Hematopoietic multipotent progenitor cell treated with erythropoietin and hydrocortisone succinate and interleukin-3 and kit ligand, for 4 days (in vitro differentiated cells): ENCODE data around the gene ADD1.

Experiments
- DNase-seq: peaks from one replicate; pipeline ENCODE4 v3.0.0-alpha.2; 2015

ADD1 gene

DNA sequence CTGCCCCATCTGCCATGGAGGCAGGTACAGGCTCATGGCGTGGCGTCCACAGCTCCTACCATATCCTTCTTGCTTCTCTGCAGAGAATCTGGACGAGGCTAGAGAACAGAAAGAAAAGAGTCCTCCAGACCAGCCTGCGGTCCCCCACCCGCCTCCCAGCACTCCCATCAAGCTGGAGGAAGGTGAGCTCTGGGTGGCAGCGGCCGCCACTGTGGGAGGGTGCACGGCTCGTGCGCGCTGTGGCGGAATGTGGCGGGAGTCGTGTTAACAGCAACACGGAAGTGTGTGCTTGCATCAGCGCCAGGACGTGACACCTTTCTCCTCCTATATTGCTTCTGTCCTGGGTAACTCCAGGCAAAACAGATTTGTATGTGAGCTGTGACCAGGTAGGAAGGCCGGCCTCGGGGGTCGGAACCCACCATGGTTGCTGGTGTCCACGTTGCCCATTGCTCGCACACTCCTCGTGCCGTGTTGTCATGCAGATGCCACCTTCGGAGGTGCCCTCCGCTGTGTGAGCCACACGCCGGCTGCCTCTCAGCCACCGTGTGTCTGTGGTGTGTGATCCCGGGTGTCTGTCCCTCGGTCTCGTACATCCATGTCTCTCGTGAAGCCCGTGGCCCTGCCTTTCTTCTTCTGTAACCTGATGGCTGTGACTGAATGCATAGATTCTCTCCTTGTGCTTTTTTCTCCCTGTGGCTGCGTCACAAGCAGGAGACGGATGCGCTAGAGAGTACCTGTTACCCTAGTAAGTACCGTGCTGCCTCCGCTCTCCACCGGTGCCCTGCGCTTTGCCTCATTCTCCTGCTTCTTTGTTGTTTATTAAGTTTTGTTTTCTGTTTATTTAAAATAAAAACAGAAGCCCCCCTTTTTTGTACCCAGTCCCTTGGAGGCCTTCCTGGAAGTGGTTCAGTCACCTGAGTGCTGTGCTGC is 82.6 kb downstream of the ADD1 start:
- no peak for DNase-seq

DNA sequence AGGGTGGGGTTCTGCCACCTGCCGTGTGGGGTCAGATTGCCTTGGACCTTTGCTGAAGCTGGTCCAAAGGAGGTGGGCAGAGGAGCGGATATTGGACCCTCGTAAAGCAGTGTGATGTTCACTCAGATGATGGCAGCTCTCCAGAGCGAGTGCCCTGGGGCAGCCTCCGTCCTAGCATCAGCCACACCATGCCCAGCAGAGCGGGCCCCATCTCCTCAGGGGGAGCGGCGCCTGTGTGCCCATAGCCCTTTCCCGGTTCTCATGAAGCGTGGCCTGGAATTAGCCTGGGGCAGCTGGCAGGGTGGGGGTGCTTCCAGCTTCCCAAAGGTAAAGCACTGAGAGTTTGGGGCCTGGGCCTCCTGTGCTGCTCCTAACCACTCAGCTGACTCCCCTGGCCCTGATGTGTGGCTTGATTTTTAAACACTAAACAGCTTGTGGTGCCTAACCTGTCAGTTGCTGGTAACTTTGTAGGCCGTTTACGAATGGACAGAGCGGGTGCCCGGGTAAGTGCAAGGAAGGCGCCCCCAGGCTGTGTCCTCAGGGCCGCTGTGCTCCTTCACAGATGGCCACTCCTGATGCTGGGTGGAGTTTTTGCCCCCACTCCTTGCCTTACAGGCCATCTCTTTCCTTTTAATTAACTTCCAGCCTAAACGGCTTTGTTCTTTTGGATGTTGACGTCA is 83.5 kb downstream of the ADD1 start:
- DNase-seq: no peak

GRCh38 chr4:2927696-2928075 is 84.0 kb downstream of the ADD1 start:
- no peak for DNase-seq

DNA sequence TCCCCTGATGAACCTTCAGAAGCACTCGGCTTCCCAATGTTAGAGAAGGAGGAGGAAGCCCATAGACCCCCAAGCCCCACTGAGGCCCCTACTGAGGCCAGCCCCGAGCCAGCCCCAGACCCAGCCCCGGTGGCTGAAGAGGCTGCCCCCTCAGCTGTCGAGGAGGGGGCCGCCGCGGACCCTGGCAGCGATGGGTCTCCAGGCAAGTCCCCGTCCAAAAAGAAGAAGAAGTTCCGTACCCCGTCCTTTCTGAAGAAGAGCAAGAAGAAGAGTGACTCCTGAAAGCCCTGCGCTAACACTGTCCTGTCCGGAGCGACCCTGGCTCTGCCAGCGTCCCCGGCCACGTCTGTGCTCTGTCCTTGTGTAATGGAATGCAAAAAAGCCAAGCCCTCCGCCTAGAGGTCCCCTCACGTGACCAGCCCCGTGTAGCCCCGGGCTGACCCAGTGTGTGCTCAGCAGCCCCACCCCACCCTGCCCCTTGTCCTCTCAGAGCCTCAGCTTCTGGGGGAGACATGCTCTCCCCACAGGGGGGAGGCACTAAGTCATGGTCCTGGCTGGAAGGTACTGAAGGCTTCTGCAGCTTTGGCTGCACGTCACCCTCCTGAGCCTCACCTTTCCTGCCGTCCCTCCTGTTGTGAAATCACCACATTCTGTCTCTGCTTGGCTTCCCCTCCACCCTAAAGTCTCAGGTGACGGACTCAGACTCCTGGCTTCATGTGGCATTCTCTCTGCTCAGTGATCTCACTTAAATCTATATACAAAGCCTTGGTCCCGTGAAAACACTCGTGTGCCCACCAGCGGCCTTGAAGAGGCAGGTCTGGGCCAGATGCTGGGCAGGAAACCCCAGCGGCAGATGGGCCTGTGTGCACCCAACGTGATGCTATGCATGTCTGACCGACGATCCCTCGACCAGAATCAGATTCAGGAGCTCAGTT is 84.9 kb downstream of the ADD1 start:
- DNase-seq: no peak

DNA sequence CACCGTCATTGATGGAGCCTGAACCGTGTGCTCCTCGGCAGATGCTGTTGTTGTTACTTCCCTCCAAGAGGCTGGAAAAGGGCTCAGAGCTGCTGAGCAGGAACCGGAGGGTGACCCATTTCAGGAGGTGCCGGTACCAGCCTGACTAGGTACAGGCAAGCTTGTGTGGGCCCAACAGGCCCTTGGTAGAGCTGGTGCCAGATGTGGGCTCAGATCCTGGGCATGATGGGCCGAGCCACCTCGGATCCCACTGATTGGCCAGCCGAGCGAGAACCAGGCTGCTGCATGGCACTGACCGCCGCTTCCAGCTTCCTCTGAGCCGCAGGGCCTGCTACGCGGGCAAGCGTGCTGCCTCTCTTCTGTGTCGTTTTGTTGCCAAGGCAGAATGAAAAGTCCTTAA is 85.8 kb downstream of the ADD1 start:
- no peak for DNase-seq

GRCh38 chr4:2930135-2930757 is 86.6 kb downstream of the ADD1 start:
- no peak for DNase-seq

- DNase-seq: no peak
Observed at GRCh38 chr4:2930758-2931511, 87.3 kb downstream of the ADD1 start.

- DNase-seq: peak; percentile 86
Observed at GRCh38 chr4:2931512-2932301, 88.1 kb downstream of the ADD1 start.

DNA sequence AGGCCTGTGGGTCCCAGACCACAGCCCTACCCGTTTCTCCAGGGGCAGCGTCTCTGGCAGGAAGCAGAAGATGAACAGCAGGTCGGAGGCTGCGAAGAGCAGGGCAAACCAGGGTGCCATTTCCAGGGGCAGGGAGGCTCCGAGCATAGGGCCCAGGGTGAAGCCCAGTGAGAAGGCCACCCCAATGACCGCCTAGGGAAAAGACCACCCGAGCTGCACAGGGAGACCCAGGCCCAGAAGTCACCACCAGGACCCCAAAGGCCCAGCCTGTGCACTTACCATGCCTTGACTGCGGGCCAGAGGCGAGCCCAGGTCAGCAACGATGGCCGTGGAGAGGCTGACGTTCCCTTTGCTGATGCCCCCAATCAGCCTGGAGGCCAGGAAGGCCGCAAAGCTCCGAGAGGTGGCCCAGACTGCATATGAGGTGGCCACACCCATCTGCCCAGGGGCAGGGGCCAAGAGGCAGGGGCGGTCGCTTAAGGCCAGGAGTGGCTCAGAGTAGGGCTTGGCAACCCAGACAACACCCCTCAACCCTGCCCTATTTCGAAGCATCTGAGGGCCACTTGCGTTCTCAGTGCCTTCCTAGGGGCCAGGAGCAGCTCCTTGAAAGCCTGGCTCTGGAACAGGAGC is 88.8 kb downstream of the ADD1 start:
- peak; percentile 39 for DNase-seq

DNA sequence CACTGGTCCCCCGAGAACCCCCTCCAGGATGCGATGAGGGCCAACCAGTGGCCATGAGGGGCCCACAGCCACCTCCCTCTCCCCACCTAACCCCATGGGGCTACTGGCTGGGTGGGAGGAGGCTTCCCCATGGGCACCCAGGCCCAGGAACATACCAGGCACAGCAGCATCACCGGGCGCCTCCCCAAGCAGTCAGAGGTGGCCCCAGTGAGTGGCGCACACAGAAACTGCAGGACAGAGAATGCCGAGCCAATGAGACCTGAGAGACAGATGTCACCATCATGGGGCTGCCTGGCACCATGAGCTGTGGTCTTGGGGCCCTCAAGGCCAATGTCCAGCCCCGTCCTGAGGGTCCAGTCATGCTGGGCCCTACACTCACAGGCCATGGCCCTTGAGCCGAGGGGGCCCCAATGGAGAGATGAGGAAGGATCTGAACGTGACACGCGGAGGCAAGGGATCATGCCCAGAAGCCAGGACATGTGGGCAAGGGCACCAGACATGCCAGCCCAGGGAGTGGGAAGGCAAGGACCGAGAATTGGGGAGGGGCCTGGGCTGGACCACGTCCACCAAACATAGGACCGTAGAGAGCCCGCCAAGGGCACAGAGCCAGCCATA is 89.4 kb downstream of the ADD1 start:
- DNase-seq: peak; percentile 45

- DNase-seq: no peak
Observed at GRCh38 chr4:2933566-2934076, 90.0 kb downstream of the ADD1 start.

DNA sequence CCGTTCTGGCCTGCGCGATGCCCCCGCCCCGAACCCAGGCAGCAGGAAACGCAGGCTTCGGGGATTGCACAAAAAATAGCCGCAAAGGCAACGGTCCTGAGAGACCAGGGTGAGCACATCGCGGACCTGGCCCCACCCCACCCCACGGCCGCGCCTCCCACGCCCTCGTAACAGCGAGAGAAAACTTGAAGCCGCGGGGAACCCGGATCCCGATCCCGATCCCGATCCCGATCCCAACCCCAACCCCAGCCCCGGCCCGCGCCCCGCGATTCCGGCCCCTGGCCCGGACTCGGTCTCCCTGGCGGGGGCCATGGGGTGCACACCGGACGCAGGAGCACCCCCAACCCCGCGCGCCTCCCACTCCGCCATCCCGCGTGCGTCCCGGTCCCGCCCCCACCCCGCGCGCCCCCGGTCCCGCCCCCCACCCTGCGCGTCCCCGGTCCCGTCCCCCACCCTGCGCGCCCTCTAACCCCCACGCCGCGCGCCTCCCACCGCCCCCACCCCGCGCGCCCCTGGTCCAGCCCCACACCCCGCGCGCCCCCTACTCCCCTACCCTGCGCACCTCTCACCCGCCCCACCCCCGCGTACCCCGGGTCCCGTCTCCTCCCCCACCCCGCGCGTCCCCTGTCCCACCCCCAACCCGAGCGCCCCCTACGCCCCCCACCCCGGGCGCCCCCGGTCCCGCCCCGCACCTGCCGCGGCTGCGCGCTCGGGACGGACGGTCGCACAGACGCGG is 90.6 kb downstream of the ADD1 start:
- DNase-seq: peak; percentile 83

DNA sequence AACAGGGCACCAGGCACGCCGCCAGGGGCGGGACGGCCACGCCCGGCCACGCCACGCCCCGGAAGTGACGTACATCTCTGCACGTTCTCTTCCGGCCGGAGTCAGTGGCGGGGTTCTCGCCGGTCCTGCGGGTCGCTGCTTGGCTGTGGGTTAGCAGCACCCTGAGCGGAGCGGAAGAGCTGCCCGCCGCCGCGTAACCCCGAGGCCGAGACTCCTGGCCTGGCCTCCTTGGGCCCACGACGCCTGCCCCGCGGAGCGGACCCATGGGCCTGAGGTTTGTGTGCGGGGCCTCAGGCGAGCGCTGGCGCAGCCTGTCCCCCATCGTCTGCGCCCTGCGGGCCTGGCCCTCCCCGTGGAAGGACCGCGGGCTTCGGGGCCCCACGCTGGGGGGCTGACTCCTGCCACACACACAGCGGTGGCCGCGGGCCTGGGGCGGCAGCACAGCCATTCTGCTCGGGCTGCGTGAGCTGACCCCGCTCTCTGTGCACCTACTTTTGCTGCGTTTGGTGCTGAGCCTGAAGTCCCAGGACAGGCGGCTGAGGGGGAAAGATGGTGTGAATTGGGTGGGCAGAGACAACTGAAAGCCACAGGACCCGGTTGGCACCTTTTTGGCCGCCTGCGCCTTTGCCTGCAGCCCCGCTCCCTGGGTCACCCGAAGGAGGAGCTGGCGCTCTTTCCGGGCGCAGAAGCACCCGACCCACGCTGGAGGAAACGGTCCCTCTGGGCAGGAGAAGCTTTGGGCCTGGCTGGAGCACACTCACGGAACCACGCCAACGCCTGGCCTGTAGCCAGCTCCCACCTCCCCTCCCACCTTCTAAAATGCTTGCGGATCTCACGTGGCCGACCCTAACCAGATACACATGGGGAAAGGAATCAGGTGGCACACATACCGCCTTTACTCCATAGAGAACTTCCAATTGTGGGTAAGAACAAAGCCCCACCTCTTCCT is 91.4 kb downstream of the ADD1 start:
- DNase-seq: peak; percentile 96

GRCh38 chr4:2935762-2936743 is 92.4 kb downstream of the ADD1 start:
- peak; percentile 49 for DNase-seq

DNA sequence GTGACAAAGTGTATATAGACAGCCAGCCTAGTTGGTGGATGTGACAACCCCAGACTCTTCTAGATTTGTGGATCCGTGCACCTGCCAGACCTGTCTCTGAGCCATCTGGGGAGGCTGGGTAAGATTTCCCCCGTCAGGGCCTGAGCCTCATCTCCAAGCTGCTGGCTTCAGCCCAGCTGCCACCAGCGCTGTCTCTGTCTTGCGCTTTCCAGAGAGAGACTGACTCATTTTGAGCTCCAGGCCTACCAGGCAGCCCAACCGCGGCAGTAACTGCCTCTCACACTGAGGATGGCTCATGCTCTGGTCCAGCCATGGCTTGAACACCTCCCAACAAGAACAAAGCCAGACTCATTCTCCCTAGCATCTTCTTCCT is 93.1 kb downstream of the ADD1 start:
- DNase-seq: peak; percentile 48

DNA sequence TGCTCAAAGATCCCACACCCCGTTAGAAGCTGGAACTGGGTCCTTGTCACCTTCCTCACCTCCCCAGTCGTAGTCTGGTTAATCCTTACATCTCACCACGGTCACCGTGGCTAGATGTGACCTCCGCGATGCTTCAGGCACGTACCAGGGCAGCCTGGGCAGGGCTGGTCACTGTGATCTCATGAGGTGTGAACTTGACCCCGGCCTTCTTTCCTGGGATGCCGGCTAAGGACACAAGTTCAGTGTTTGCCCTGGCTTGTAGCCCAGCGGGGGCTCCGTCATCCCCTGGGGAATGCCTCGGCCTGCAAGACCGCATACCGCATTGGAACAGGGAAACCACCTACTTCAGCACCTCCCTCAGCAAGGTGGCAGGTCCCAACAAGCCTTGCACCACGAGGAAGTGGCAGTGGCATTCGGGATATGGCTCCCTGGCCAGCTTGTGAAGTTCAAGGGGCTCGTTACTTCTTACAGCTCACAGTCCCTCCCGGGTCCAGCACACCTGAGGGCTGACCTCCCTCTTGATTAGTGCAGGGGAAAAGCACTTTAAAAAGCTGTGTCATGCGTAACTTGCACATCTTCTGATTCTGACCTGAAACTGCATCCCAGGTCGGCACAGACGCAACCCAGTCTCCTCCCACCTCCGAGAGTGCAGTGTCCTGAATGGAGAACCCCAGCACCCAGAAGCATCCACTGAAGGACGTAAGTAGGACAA is 93.7 kb downstream of the ADD1 start:
- no peak for DNase-seq
